Neutrophil (primary cell): Measurements from ENCODE around the gene APOBEC3B.
"Not testable (repeated sequence)": the region's sequence is repeated elsewhere in the genome, so short reads cannot be mapped to it uniquely, and the experiment has no call there.

Source experiments
- H3K27ac ChIP-seq: fragments of 200-600 bp; sonication (generic); 2 replicates; pipeline ENCODE4 v1.5.1; 2016; ENCODE audit warnings: mild to moderate bottlenecking, moderate library complexity
- H3K27me3 ChIP-seq: fragments of 200-600 bp; sonication (generic); 2 replicates; pipeline ENCODE4 v1.6.0; 2016; ENCODE audit warnings: mild to moderate bottlenecking
- H3K36me3 ChIP-seq: fragments of 200-600 bp; sonication (generic); 2 replicates; pipeline ENCODE4 v1.5.1; 2017
- H3K4me1 ChIP-seq, 2 experiments: fragments of 200-600 bp in 1 of 2; sonication (generic) in 1 of 2; 1 replicate in 1 of 2; 2 replicates in 1 of 2; pipeline versions ENCODE4 v1.5.1 to v1.6.1; 2013 to 2016; ENCODE audit warnings: low read depth in 1 of 2, low read length in 1 of 2, mild to moderate bottlenecking in 1 of 2, moderate library complexity in 1 of 2; ENCODE audit not compliant: control insufficient read depth in 1 of 2, insufficient read depth in 1 of 2
- H3K4me3 ChIP-seq, 2 experiments: fragments of 200-600 bp in 1 of 2; sonication (generic) in 1 of 2; 1 replicate in 1 of 2; 2 replicates in 1 of 2; pipeline ENCODE4 v1.5.1; 2013 to 2016; ENCODE audit warnings: low read depth in 1 of 2, low read length in 1 of 2, mild to moderate bottlenecking in 1 of 2, moderate library complexity in 1 of 2
- H3K9me3 ChIP-seq: fragments of 200-600 bp; sonication (generic); 2 replicates; pipeline ENCODE4 v1.5.1; 2016
- TF ChIP-seq, protein P1 (sequence below): fragments of 200-600 bp; sonication (generic); IDR thresholded peaks from 2 replicates; pipeline ENCODE4 v1.5.1; 2016; ENCODE audit warnings: antibody characterized with exemption

The APOBEC3B gene

GRCh38 chr22:38955250-38955905 lies 26.8 kb upstream of the APOBEC3B start:
- Histone ChIP-seq H3K9me3 (no peaks in the 10 kb centered on the region), H3K36me3 (peaks cover 54% of the 10 kb centered on the region), H3K27me3 (no peaks in the 10 kb centered on the region), H3K4me3 (peak overlapping the region; percentile 79 to 90), H3K4me1 (peaks cover 91 to 93% of the 10 kb centered on the region in 2 experiments), H3K27ac (peak overlapping the region; percentile 100)
- TF ChIP-seq, protein P1, sequence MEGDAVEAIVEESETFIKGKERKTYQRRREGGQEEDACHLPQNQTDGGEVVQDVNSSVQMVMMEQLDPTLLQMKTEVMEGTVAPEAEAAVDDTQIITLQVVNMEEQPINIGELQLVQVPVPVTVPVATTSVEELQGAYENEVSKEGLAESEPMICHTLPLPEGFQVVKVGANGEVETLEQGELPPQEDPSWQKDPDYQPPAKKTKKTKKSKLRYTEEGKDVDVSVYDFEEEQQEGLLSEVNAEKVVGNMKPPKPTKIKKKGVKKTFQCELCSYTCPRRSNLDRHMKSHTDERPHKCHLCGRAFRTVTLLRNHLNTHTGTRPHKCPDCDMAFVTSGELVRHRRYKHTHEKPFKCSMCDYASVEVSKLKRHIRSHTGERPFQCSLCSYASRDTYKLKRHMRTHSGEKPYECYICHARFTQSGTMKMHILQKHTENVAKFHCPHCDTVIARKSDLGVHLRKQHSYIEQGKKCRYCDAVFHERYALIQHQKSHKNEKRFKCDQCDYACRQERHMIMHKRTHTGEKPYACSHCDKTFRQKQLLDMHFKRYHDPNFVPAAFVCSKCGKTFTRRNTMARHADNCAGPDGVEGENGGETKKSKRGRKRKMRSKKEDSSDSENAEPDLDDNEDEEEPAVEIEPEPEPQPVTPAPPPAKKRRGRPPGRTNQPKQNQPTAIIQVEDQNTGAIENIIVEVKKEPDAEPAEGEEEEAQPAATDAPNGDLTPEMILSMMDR: no peak

- H3K27ac ChIP-seq: peak overlapping the region; percentile 100
- H3K4me1 ChIP-seq: peaks cover 85 to 88% of the 10 kb centered on the region in 2 experiments
- H3K36me3 ChIP-seq: peaks cover 59% of the 10 kb centered on the region
- H3K4me3 ChIP-seq: peak overlapping the region; percentile 79 to 90
- H3K27me3 ChIP-seq: no peaks in the 10 kb centered on the region
- no peaks in the 10 kb centered on the region for H3K9me3 ChIP-seq
- TF ChIP-seq, protein P1: no peak
These were observed 26.2 kb upstream of the APOBEC3B start for GRCh38 chr22:38955926-38956325.

- peak overlapping the region; percentile 79 to 90 for H3K4me3 ChIP-seq
- no peaks in the 10 kb centered on the region for H3K27me3 ChIP-seq
- H3K9me3 ChIP-seq: no peaks in the 10 kb centered on the region
- peak overlapping the region; percentile 100 for H3K27ac ChIP-seq
- H3K4me1 ChIP-seq: peaks cover 79 to 82% of the 10 kb centered on the region in 2 experiments
- peaks cover 61% of the 10 kb centered on the region for H3K36me3 ChIP-seq
- TF ChIP-seq, protein P1: no peak
These were observed 25.6 kb upstream of the APOBEC3B start for GRCh38 chr22:38956551-38956950.

- TF ChIP-seq, protein P1: peak; percentile 64
- no peaks in the 10 kb centered on the region for H3K27me3 ChIP-seq
- H3K9me3 ChIP-seq: no peaks in the 10 kb centered on the region
- H3K4me1 ChIP-seq: peaks cover 72 to 75% of the 10 kb centered on the region in 2 experiments
- peaks cover 68% of the 10 kb centered on the region for H3K36me3 ChIP-seq
- peak within 1 kb of the TSS; percentile 79 to 90 for H3K4me3 ChIP-seq
- peak within 1 kb of the TSS; percentile 100 for H3K27ac ChIP-seq
These were observed 24.9 kb upstream of the APOBEC3B start, which contains the start of gene APOBEC3A for GRCh38 chr22:38957046-38957770. TSS of gene APOBEC3A (plus strand) at chr22:38957609. CDS start at chr22:38957692, 83 bp downstream.

DNA sequence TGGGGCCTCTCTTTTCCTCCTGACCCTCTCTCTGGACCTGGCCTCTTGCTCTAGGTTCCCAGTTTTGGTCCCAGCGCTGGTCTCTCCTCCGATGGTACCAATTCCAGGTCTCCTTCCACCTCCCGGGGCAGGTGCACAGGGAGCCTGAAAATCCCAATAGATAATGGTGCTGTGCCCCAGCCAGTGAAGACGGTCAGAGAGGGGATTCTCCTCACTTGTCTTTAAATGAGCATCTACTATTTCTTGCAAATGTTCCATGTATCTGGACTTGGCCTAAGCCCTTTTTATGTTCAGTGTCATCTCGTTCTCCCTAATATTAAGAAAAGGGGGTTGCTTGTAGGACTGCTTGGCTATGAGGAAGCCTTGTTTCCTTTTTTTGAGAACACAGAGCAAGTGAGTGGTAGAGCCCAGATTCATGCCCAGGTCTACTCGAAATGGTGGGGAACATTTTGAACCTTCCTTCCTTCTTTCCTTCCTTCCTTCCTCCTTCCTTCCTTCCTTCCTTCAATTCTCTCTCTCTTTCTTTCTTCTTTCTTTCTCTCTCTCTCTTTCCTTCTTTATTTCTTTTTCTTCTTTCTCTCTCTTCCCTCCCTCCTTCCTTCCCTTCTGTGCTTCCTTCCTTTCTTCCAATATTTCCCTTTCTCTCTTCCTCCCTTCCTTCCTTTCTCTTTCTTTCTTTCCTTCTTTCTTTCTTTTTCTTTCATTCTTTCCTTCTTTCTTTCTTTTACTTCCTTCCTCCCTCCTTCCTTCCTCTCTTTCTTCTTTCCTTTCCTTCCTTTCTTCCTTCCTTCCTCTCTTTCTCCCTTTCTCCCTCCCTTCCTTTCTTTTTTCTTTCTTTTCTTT lies 24.1 kb upstream of the APOBEC3B start:
- Histone ChIP-seq H3K27me3 (no peaks in the 10 kb centered on the region), H3K4me1 (peaks cover 67 to 68% of the 10 kb centered on the region in 2 experiments), H3K9me3 (no peaks in the 10 kb centered on the region), H3K36me3 (peaks cover 76% of the 10 kb centered on the region), H3K4me3 (peak overlapping the region; percentile 79 to 90), H3K27ac (peak overlapping the region; percentile 100)
- TF ChIP-seq, protein P1: no peak

DNA sequence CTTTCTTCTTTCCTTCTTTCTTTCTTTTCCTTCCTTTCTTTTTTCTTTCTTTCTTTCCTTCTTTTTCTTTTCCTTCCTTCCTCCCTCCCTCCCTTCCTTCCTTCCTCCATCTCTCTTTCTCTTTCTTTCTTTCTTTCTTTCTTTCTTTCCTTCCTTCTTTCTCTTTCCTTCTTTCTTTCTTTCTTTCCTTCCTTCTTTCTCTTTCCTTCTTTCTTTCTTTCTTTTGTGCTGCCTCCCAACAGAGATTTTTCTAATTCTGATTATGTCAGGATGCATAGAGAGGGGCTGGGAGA lies 23.6 kb upstream of the APOBEC3B start:
- peaks cover 61 to 63% of the 10 kb centered on the region in 2 experiments for H3K4me1 ChIP-seq
- peaks cover 82% of the 10 kb centered on the region for H3K36me3 ChIP-seq
- peak overlapping the region in 1 of 2 experiments; percentile 79 for H3K4me3 ChIP-seq
- not testable (repeated sequence) for H3K9me3 ChIP-seq, H3K27me3 ChIP-seq
- peak overlapping the region; percentile 100 for H3K27ac ChIP-seq
